WERI-Rb-1 (cell line): ENCODE results near the gene DAB1.

Source experiments
- DNase-seq: peaks from one replicate; pipeline ENCODE4 v3.0.0-alpha.2; 2020
- H3K27ac ChIP-seq: fragments of 250-450 bp; sonication (Bioruptor Pico); 2 replicates; pipeline ENCODE4 v1.5.1; 2020; ENCODE audit warnings: mild to moderate bottlenecking, moderate library complexity
- H3K27me3 ChIP-seq: fragments of 250-450 bp; sonication (Bioruptor Pico); 2 replicates; pipeline ENCODE4 v1.5.1; 2021; ENCODE audit warnings: mild to moderate bottlenecking, low read depth, moderate library complexity; ENCODE audit not compliant: insufficient read depth, severe bottlenecking
- H3K36me3 ChIP-seq: fragments of 250-450 bp; sonication (Bioruptor Pico); 2 replicates; pipeline ENCODE4 v1.5.1; 2020; ENCODE audit warnings: mild to moderate bottlenecking, moderate library complexity
- H3K4me3 ChIP-seq: 2 replicates; pipeline ENCODE4 v1.5.1; 2011; ENCODE audit warnings: low read depth, mild to moderate bottlenecking, control low read depth, low read length
- H3K9me3 ChIP-seq: fragments of 250-450 bp; sonication (Bioruptor Pico); 2 replicates; pipeline ENCODE4 v1.5.1; 2021; ENCODE audit warnings: mild to moderate bottlenecking, moderate library complexity; ENCODE audit not compliant: severe bottlenecking
- TF ChIP-seq, protein P1 (sequence below): IDR thresholded peaks from 2 replicates; pipeline ENCODE4 v1.5.1; 2011; ENCODE audit warnings: low read depth, mild to moderate bottlenecking, control low read depth, inconsistent platforms, low read length

The DAB1 gene

DNA sequence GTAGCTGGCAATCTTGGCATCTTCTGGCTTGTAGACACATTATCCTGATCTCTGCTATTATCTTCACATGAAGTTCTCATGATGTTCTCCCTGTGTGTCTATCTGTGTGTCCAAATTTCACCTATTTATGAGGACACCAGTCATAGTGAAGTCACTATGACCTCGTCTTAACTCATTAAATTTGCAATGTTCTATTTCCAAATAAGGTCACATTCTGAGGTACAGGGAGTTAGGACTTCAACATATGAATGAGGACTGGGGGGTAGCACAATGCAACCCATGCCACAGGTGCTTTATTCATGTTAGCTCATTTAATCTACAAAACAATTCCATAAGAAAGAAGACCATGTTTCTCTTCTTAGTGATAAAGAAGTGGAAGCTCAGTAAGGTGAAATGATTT is 251.8 kb downstream of the DAB1 start:
- no peak for DNase-seq
- TF ChIP-seq, protein P1, sequence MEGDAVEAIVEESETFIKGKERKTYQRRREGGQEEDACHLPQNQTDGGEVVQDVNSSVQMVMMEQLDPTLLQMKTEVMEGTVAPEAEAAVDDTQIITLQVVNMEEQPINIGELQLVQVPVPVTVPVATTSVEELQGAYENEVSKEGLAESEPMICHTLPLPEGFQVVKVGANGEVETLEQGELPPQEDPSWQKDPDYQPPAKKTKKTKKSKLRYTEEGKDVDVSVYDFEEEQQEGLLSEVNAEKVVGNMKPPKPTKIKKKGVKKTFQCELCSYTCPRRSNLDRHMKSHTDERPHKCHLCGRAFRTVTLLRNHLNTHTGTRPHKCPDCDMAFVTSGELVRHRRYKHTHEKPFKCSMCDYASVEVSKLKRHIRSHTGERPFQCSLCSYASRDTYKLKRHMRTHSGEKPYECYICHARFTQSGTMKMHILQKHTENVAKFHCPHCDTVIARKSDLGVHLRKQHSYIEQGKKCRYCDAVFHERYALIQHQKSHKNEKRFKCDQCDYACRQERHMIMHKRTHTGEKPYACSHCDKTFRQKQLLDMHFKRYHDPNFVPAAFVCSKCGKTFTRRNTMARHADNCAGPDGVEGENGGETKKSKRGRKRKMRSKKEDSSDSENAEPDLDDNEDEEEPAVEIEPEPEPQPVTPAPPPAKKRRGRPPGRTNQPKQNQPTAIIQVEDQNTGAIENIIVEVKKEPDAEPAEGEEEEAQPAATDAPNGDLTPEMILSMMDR, result no peak
- H3K27ac ChIP-seq, result no peak overlapping the region
- H3K4me3 ChIP-seq, result no peak overlapping the region
- H3K27me3 ChIP-seq, result no peaks in the 10 kb centered on the region
- H3K9me3 ChIP-seq, result no peaks in the 10 kb centered on the region
- no peaks in the 10 kb centered on the region for H3K36me3 ChIP-seq

DNA sequence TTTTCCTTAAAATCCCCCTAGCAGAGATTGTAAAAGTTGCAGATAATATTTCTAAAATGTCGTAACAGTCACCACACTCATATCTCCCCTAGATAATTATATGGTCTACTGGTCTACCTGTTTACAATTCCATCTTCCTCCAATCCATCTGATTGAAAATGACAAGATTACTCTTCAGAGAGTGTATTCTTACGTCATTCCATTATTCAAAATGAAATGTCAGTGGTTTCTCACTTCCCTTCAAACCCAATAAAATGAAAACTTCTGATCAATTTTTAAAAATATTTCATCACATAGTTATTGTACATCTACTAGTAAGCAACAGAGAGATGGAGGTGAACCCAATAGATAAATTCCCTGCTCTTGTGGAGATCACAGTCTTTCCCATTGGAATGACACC is 255.9 kb downstream of the DAB1 start:
- Histone ChIP-seq H3K27ac (no peak overlapping the region), H3K36me3 (no peaks in the 10 kb centered on the region), H3K4me3 (no peak overlapping the region), H3K9me3 (no peaks in the 10 kb centered on the region), H3K27me3 (no peaks in the 10 kb centered on the region)
- DNase-seq, result no peak
- TF ChIP-seq, protein P1, result no peak

DNA sequence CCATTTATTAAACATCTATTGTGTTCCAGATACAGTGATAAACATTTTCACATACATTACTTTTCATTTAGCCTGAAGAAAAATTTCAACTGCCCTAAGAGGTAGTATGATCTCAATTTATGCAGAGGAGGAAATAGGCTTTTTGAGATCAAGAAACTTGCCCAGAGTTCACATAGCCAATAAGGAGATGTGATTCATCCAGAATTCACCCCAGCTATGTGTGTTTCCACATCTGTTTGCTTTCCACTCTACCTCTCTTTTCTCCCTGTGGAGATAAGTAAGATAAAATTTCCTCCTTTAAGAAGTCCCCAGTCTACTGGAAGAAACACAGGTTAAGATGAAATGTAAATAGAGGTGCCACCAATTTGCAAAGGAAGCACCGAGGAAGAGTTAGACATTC is 258.3 kb downstream of the DAB1 start:
- Histone ChIP-seq H3K27me3 (no peaks in the 10 kb centered on the region), H3K9me3 (no peaks in the 10 kb centered on the region), H3K27ac (no peak overlapping the region), H3K36me3 (no peaks in the 10 kb centered on the region), H3K4me3 (no peak overlapping the region)
- TF ChIP-seq, protein P1, result no peak
- DNase-seq, result no peak

DNA sequence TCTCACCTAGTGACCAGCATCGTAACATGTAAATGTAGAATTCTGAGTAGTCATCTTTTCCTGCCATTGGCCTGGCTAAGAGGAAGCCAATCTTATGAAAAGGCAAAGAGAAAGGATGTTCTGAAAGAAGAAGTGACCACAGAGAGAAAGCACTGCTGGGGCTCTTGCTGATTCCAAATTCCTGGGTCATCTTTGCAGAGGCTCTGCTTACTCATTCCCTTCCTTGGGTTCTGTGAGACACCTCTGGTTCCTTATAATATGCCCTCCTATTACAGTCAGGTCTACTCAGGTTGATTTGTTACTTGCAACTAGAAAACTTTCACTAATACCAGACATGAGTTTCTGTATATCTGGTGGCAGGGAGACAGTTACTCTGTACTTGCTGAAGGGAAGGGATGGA is 259.3 kb downstream of the DAB1 start:
- H3K27ac ChIP-seq, result no peak overlapping the region
- no peaks in the 10 kb centered on the region for H3K27me3 ChIP-seq
- no peaks in the 10 kb centered on the region for H3K36me3 ChIP-seq
- no peaks in the 10 kb centered on the region for H3K9me3 ChIP-seq
- H3K4me3 ChIP-seq, result no peak overlapping the region
- no peak for DNase-seq
- TF ChIP-seq, protein P1, result no peak

DNA sequence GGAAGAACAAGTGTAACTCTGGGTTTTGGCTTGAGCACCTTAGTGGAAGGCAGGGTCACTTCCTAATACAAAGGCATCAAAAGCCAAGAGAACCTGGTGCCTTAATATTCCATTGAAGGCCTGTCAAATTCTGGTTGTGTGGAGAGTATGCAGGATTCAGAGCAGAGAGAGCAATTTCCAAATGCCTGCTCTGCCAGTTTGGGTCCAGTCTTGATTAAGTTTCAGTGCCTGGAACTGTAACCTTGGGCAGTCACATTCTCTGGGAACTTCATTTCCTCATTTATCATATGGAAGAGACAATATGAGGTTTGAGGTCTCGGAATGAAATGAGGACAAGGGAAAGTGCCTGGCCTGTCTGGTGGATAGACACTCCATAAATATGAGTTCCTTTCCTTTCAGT is 260.1 kb downstream of the DAB1 start:
- no peaks in the 10 kb centered on the region for H3K9me3 ChIP-seq
- no peak overlapping the region for H3K27ac ChIP-seq
- H3K4me3 ChIP-seq, result no peak overlapping the region
- TF ChIP-seq, protein P1, result no peak
- DNase-seq, result no peak
- no peaks in the 10 kb centered on the region for H3K36me3 ChIP-seq
- no peaks in the 10 kb centered on the region for H3K27me3 ChIP-seq

DNA sequence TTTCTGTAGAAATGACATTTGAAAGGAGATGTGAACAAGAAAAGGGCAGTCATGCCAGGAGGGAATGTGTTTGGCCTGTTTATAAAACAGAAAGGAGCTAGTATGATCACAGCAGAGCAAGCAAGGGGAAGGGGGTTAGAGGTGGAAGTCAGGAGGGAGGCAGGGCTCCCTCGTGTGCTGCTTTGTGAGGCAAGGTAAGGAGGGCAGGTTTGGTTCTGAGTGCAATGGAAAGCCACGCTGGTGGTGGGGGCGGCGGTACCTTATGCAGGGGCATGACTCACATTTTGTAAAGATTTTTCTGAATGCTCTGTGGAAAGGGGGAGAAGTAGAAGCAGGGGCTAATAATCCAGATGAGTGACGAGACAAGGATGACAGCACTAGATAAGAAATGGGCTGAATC is 260.5 kb downstream of the DAB1 start:
- no peak overlapping the region for H3K4me3 ChIP-seq
- H3K27ac ChIP-seq, result no peak overlapping the region
- no peaks in the 10 kb centered on the region for H3K36me3 ChIP-seq
- no peak for DNase-seq
- H3K9me3 ChIP-seq, result no peaks in the 10 kb centered on the region
- TF ChIP-seq, protein P1, result no peak
- no peaks in the 10 kb centered on the region for H3K27me3 ChIP-seq
